Adrenal gland (tissue), 5 donors: ENCODE data around the gene PTPRU.

ENCODE experiments used
- CTCF ChIP-seq, 6 experiments: fragments of 450-650 bp in 4 of 6; fragments of 200-600 bp in 2 of 6; sonication (generic) in 1 of 6; IDR thresholded peaks; 1 replicate in 5 of 6; 2 replicates in 1 of 6; pipeline versions ENCODE4 v1.5.1 to v1.8.0; 2016 to 2021; ENCODE audit warnings: antibody characterized with exemption in 6 of 6, mild to moderate bottlenecking in 2 of 6, moderate library complexity in 1 of 6
- POLR2A ChIP-seq, 2 donors: fragments of 450-650 bp; IDR thresholded peaks; one replicate each; pipeline ENCODE4 v1.6.1; 2017; ENCODE audit warnings: antibody characterized with exemption in 2 of 2, mild to moderate bottlenecking in 2 of 2, moderate library complexity in 1 of 2
- donor health status: DM: no; HTN: no; CAD: no.

GRCh38 chr1:29355375-29355774 lies 119.1 kb downstream of the PTPRU start:
- TF ChIP-seq POLR2A (IDR thresholded peaks at IDR 0.05) (no peak), CTCF (IDR thresholded peaks at IDR 0.05) (no peak)
